Left lung (tissue), 10 donors: ENCODE results near the gene MIGA2. TPM values are rescaled to one million over a fixed set of nuclear protein-coding genes. Genes with fewer than 3 reads are reported as not detected.

ENCODE experiments used
- ATAC-seq: fragments of 200-7000 bp; cut with Tn5 transposase; one replicate; pipeline ENCODE4 v1.9.1; 2020; ENCODE audit warnings: moderate library complexity
- DNase-seq, 4 donors: peaks; one replicate each; pipeline ENCODE4 v3.0.0-alpha.2; 2013 to 2020
- H3K27ac ChIP-seq, 2 donors: fragments of 200-600 bp; sonication (generic) in 1 of 2; one replicate each; pipeline versions ENCODE4 v1.5.0 to v1.8.0; 2020 to 2021
- H3K27me3 ChIP-seq, 2 donors: fragments of 200-600 bp; sonication (generic) in 1 of 2; one replicate each; pipeline versions ENCODE4 v1.5.0 to v1.8.0; 2020 to 2021
- H3K36me3 ChIP-seq, 2 donors: fragments of 200-600 bp; sonication (generic) in 1 of 2; one replicate each; pipeline versions ENCODE4 v1.5.0 to v1.8.0; 2020 to 2021
- H3K4me1 ChIP-seq, 2 donors: fragments of 200-600 bp; one replicate each; pipeline ENCODE4 v1.8.0; 2021
- H3K4me3 ChIP-seq, 2 donors: fragments of 200-600 bp; sonication (generic) in 1 of 2; one replicate each; pipeline versions ENCODE4 v1.5.0 to v1.8.0; 2020 to 2021; ENCODE audit warnings: mild to moderate bottlenecking in 1 of 2
- H3K9me3 ChIP-seq, 2 donors: fragments of 200-600 bp; sonication (generic) in 1 of 2; one replicate each; pipeline versions ENCODE4 v1.5.0 to v1.8.0; 2020 to 2021
- intact Hi-C, 2 donors: fragments of 100-400 bp; cut with DNase I; formaldehyde crosslinking; loops; one replicate each; pipeline versions ENCODE4 v1.11.2 to v1.14.2; 2022
- polyA plus RNA-seq, 6 donors: library from polyadenylated mRNA; unstranded; fragments of 120-200 nt; gene quantifications; one replicate each; pipeline ENCODE4 v1.2.1, GENCODE V29; 2013; ENCODE audit not compliant: insufficient read length in 6 of 6
- total RNA-seq, 2 donors: library from RNA; stranded (reverse); fragmentation: NEBNext Ultra II Directional; extraction: Animal tissue kit (Norgen Biotek cat#: 25700); gene quantifications; one replicate each; pipeline ENCODE4 v1.2.1, GENCODE V29; 2021
- TF ChIP-seq, protein P1 (sequence below), 2 donors: fragments of 200-600 bp; sonication (generic) in 1 of 2; IDR thresholded peaks; one replicate each; pipeline versions ENCODE4 v1.5.0 to v1.8.0; 2021; ENCODE audit warnings: antibody characterized with exemption in 2 of 2
- donor health status: DM: no; HTN: yes; CAD: no.
- donor health status: DM: no; HTN: no; CAD: no.

The MIGA2 gene
- total and polyA plus RNA-seq, 8 donors: 15.9 to 28.6 (median 19.3) TPM

DNA sequence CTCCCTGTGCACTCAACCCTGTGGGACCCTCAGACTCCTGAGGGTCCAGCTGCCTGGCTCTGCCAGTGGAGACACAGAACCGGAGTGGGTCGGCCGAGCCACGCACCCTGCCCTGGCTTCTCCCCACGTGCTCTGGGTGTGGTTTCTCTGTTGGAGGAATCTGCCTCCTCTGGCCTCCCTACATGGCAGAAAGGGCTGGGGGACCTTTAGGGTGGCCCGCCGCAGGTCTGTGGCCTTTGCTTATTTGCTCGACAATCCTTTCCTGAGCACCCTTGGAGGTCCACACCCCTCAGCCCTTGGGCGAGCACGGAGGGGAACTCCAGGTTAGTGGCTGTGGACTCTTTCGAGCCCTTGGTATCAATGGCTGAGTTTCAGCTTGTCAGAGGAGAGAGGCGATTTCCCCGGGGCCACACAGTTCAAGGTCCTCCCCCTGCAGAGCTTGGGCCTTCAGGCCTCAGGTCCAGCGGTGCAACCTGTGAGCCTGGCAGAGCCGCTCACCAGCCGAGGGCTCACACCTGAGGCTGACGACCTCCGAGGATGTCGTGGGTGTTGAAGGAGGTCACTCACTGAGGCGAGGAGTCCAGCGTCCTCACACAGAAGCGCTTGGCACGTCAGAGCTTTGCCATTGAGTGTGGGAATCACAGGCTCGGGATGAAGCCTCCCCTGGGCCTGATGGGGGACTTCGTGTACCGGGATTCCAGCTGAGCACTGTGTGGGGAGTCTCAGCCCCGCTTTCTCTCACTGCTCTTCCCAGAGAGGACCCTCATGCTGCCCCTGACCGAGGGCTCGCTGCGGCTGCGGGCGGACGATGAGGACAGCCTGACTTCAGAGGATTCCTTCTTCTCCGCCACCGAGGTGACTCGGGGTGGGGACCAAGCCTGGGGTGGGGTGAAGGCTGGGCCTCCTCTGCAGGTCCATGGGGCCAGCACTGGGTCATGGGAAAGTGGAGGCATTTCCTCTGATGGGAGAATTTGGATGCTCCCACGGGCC lies 23.7 kb downstream of the MIGA2 start:
- DNase-seq: no peak
- TF ChIP-seq, protein P1, sequence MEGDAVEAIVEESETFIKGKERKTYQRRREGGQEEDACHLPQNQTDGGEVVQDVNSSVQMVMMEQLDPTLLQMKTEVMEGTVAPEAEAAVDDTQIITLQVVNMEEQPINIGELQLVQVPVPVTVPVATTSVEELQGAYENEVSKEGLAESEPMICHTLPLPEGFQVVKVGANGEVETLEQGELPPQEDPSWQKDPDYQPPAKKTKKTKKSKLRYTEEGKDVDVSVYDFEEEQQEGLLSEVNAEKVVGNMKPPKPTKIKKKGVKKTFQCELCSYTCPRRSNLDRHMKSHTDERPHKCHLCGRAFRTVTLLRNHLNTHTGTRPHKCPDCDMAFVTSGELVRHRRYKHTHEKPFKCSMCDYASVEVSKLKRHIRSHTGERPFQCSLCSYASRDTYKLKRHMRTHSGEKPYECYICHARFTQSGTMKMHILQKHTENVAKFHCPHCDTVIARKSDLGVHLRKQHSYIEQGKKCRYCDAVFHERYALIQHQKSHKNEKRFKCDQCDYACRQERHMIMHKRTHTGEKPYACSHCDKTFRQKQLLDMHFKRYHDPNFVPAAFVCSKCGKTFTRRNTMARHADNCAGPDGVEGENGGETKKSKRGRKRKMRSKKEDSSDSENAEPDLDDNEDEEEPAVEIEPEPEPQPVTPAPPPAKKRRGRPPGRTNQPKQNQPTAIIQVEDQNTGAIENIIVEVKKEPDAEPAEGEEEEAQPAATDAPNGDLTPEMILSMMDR (IDR thresholded peaks at IDR 0.05): no peak
- Histone ChIP-seq H3K9me3 (no peaks in the 10 kb centered on the region), H3K27ac (no peak overlapping the region), H3K27me3 (no peaks in the 10 kb centered on the region), H3K4me1 (peaks cover 0 to 10% of the 10 kb centered on the region in 2 donors), H3K36me3 (peaks cover 0 to 88% of the 10 kb centered on the region in 2 donors), H3K4me3 (no peak overlapping the region)
- no peak for ATAC-seq
- intact Hi-C loops: no loop called here

DNA sequence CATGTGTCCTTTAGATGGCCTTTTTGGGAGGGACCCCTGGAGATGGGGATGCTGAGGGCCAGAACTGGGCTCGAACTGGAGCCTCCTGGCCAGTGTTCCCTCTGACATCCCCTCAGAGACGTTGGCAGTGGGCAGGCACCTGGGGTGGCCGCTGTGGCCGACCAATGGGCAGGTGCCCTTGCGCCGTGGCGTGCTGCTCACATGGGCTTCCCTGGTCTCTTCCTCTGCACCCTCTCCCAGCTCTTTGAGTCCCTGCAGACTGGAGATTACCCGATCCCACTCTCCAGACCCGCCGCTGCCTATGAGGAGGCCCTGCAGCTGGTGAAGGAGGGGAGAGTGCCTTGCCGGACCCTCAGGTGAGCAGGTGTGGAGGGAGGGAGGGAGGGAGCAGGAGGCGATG lies 24.6 kb downstream of the MIGA2 start:
- no peak overlapping the region for H3K4me3 ChIP-seq
- H3K9me3 ChIP-seq: no peaks in the 10 kb centered on the region
- ATAC-seq (no peak), DNase-seq (no peak)
- peaks cover 0 to 10% of the 10 kb centered on the region in 2 donors for H3K4me1 ChIP-seq
- TF ChIP-seq, protein P1 (IDR thresholded peaks at IDR 0.05): no peak
- peaks cover 0 to 88% of the 10 kb centered on the region in 2 donors for H3K36me3 ChIP-seq
- H3K27me3 ChIP-seq: no peaks in the 10 kb centered on the region
- H3K27ac ChIP-seq: no peak overlapping the region
- intact Hi-C loops: no loop called here

GRCh38 chr9:129063061-129063460 lies 26.6 kb downstream of the MIGA2 start:
- no peak for ATAC-seq
- Histone ChIP-seq H3K4me1 (peaks cover 0 to 7% of the 10 kb centered on the region in 2 donors), H3K27me3 (no peaks in the 10 kb centered on the region), H3K27ac (no peak overlapping the region), H3K9me3 (no peaks in the 10 kb centered on the region), H3K4me3 (no peak overlapping the region), H3K36me3 (peaks cover 0 to 91% of the 10 kb centered on the region in 2 donors)
- DNase-seq: no peak
- intact Hi-C loops: no loop called here
- TF ChIP-seq, protein P1 (IDR thresholded peaks at IDR 0.05): no peak

DNA sequence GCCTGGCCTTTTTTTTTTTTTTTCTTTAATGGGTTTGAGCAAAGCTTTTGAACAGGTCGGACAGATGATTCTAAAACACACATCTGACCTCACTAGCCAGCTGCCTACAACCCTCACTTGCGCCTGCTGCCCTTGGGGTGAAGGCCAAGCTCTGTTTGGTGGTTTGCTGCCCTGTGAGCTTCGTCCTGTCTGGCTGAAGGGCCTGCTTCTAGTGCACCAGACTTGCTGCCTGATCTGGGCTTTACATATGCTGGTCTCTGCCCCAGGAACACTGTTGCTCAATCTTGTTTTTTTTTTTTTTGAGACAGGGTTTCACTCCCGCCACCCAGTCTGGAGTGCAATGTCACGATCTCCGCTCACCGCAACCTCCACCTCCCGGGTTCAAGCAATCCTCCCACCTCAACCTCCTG lies 28.1 kb downstream of the MIGA2 start:
- Histone ChIP-seq H3K4me1 (peaks cover 0 to 11% of the 10 kb centered on the region in 2 donors), H3K9me3 (no peaks in the 10 kb centered on the region), H3K27ac (no peak overlapping the region), H3K4me3 (no peak overlapping the region), H3K27me3 (no peaks in the 10 kb centered on the region), H3K36me3 (peaks cover 0 to 95% of the 10 kb centered on the region in 2 donors)
- TF ChIP-seq, protein P1 (IDR thresholded peaks at IDR 0.05): no peak
- DNase-seq (no peak), ATAC-seq (no peak)
- intact Hi-C loops: no loop called here

- ATAC-seq: no peak
- H3K4me1 ChIP-seq: peaks cover 0 to 16% of the 10 kb centered on the region in 2 donors
- no peaks in the 10 kb centered on the region for H3K9me3 ChIP-seq
- TF ChIP-seq, protein P1 (IDR thresholded peaks at IDR 0.05): no peak
- DNase-seq: no peak
- no peak overlapping the region for H3K4me3 ChIP-seq
- peaks cover 0 to 81% of the 10 kb centered on the region in 2 donors for H3K36me3 ChIP-seq
- H3K27ac ChIP-seq: no peak overlapping the region
- H3K27me3 ChIP-seq: no peaks in the 10 kb centered on the region
- intact Hi-C loops: no loop called here
Observed at GRCh38 chr9:129068110-129068509, 31.7 kb downstream of the MIGA2 start.
